MCF 10A (cell line): Measurements from ENCODE around the gene CCNY. TPM values are rescaled to one million over a fixed set of nuclear protein-coding genes. Genes with fewer than 3 reads are reported as not detected.

Experiments used
- BruUV-seq: library from RNA; stranded (reverse); fragments of 400-500 nt; replicated peaks from 2 replicates; lab custom pipeline; 2021; lab: Mats Ljungman, UMichigan
- CTCF ChIA-PET: fragments of 300-600 bp; sonication (Branson Sonifier 250); formaldehyde crosslinking; extraction: SDS; loops from one replicate; lab custom pipeline; 2021; ENCODE audit warnings: antibody characterized with exemption, inconsistent platforms; lab: Yijun Ruan, JAX
- POLR2A ChIA-PET: fragments of 300-600, 350-650 bp; sonication (Branson Sonifier 250); formaldehyde crosslinking; extraction: SDS; loops from one replicate; lab custom pipeline; 2020; ENCODE audit warnings: antibody characterized with exemption, inconsistent platforms; lab: Yijun Ruan, JAX
- DNase-seq: peaks from one replicate; pipeline ENCODE4 v3.0.0-alpha.2; 2018; ENCODE audit not compliant: unreplicated experiment
- H3K27ac Mint-ChIP-seq: one replicate; pipeline ENCODE4 v1.8.0; 2022; ENCODE audit warnings: mild to moderate bottlenecking, low read depth, mixed read lengths; ENCODE audit not compliant: unreplicated experiment
- H3K27me3 Mint-ChIP-seq: one replicate; pipeline ENCODE4 v1.8.0; 2022; ENCODE audit warnings: mixed read lengths; ENCODE audit not compliant: insufficient read depth, unreplicated experiment
- H3K36me3 Mint-ChIP-seq: one replicate; pipeline ENCODE4 v1.8.0; 2022; ENCODE audit warnings: mild to moderate bottlenecking, moderate library complexity, mixed read lengths; ENCODE audit not compliant: insufficient read depth, unreplicated experiment
- H3K4me1 Mint-ChIP-seq: one replicate; pipeline ENCODE4 v1.8.0; 2022; ENCODE audit warnings: mixed read lengths; ENCODE audit not compliant: insufficient read depth, unreplicated experiment
- H3K4me3 Mint-ChIP-seq: one replicate; pipeline ENCODE4 v1.8.0; 2022; ENCODE audit warnings: mild to moderate bottlenecking, moderate library complexity, mixed read lengths; ENCODE audit not compliant: unreplicated experiment
- H3K9me3 Mint-ChIP-seq: one replicate; pipeline ENCODE4 v1.8.0; 2022; ENCODE audit warnings: mixed read lengths; ENCODE audit not compliant: unreplicated experiment
- intact Hi-C: fragments of 100-400 bp; cut with micrococcal nuclease; formaldehyde crosslinking; loops from 2 replicates; pipeline ENCODE4 v1.14.1; 2022
- total RNA-seq: library from RNA; stranded (reverse); gene quantifications from 2 replicates; pipeline ENCODE4 v1.2.3, GENCODE V29; 2022
- TF ChIP-seq, protein P1 (sequence below): fragments of 200-600 bp; IDR thresholded peaks from one replicate; pipeline ENCODE4 v1.8.0; 2022; ENCODE audit warnings: antibody characterized with exemption, mild to moderate bottlenecking; ENCODE audit not compliant: unreplicated experiment

Gene CCNY
- total RNA-seq, 1 experiment from 2014 or later: 68.9 TPM

DNA sequence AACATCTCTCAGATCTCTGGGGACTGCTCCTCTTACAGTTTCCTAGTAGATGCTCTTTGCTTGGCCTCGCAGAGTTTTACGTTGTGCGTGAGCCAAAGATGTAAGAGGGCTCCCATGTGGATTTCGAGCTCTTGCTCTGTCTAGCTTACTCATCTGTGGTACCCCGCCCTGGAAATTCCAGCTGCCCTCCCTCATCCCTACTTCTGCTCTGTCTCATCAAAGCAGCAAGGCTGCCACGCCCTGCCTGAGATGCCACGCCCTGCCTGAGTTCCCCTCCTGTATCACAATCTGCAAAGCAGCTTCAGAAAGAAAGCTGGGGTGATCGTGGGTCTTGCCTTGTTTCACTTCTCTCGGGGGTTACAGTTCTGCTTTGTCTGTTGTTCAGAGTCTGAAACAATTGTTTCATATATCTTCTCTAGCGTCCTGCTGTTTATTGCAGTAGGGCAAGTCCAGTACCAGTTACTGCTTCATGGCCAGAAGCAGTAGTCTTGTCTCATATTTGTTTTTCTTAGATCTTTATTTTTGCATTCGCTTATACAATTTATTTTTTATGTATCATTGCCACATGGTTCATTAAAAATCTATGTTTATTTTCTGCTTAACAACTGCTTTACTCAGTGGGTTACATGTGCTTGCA, 36.1 kb upstream of the CCNY start:
- DNase-seq: peak; percentile 56
- Mint-ChIP-seq H3K36me3 (no peaks in the 10 kb centered on the region), H3K27me3 (no peaks in the 10 kb centered on the region), H3K27ac (peak overlapping the region; percentile 8), H3K4me1 (peaks cover 9% of the 10 kb centered on the region), H3K4me3 (peak overlapping the region; percentile 9), H3K9me3 (peaks cover 8% of the 10 kb centered on the region)
- TF ChIP-seq, protein P1, sequence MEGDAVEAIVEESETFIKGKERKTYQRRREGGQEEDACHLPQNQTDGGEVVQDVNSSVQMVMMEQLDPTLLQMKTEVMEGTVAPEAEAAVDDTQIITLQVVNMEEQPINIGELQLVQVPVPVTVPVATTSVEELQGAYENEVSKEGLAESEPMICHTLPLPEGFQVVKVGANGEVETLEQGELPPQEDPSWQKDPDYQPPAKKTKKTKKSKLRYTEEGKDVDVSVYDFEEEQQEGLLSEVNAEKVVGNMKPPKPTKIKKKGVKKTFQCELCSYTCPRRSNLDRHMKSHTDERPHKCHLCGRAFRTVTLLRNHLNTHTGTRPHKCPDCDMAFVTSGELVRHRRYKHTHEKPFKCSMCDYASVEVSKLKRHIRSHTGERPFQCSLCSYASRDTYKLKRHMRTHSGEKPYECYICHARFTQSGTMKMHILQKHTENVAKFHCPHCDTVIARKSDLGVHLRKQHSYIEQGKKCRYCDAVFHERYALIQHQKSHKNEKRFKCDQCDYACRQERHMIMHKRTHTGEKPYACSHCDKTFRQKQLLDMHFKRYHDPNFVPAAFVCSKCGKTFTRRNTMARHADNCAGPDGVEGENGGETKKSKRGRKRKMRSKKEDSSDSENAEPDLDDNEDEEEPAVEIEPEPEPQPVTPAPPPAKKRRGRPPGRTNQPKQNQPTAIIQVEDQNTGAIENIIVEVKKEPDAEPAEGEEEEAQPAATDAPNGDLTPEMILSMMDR: no peak
- ChIA-PET CTCF (interaction anchor here (0.6 to 1.6 kb wide), 5 partner anchors 18 to 247 kb away, joined by 3 to 5 read pairs (median 4); no protein-coding TSS in a partner anchor), POLR2A (interaction anchor here (0.7 to 1.5 kb wide), 5 partner anchors 8 to 193 kb away, joined by 3 to 4 read pairs (median 3); no protein-coding TSS in a partner anchor)
- TSS peak; percentile 94 for BruUV-seq
- intact Hi-C loops: no loop called here

DNA sequence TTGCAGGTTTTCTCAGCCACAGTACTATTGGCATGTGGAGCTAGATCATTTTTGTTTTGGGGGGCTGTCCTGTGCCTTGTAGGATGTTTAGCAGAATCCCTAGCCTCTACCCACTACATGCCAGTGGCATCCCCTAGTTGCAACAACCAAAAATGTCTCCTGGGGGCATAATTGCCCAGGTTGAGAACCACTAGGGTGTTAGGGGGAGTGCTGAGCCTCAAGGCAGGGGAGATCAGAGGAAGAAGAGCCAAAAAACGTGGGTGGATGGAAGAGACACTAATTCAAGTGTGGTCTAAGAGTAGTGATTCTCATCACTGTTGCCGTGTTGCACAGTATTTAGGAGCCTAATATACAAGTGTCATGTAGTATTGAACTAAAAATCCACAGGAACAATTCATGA, 31.7 kb upstream of the CCNY start:
- no peaks in the 10 kb centered on the region for H3K36me3 Mint-ChIP-seq
- no peaks in the 10 kb centered on the region for H3K27me3 Mint-ChIP-seq
- no TSS peak for BruUV-seq
- no peak for DNase-seq
- H3K27ac Mint-ChIP-seq: no peak overlapping the region
- H3K9me3 Mint-ChIP-seq: no peaks in the 10 kb centered on the region
- no peak overlapping the region for H3K4me3 Mint-ChIP-seq
- intact Hi-C loops: no loop called here
- ChIA-PET POLR2A (no interaction called here), CTCF (no interaction called here)
- TF ChIP-seq, protein P1: no peak
- peaks cover 27% of the 10 kb centered on the region for H3K4me1 Mint-ChIP-seq

DNA sequence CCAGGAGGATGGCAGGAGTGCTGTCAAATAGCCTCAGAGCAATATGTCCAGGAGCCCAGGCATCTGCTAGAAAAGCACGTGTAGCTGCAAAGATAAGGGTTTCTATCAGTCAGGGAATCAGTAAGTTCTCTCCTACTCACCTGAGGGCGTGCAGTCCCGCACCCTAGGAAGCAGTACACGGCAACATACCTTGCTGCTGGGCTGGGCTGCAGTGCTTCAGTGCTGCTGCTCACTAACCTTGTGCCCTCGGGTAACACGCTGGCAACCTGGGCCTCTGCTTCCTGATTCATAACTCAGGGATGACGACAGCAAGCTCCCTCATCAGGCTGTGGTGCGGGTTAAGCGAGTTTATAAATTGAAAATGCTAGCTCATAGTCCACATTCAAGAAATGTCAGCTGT, 29.5 kb upstream of the CCNY start:
- Mint-ChIP-seq H3K36me3 (no peaks in the 10 kb centered on the region), H3K27ac (peak overlapping the region; percentile 94), H3K9me3 (no peaks in the 10 kb centered on the region), H3K4me1 (peaks cover 18% of the 10 kb centered on the region), H3K4me3 (peak overlapping the region; percentile 66), H3K27me3 (no peaks in the 10 kb centered on the region)
- ChIA-PET POLR2A (interaction anchor here (0.5 to 4.5 kb wide), 13 partner anchors 10 to 256 kb away, joined by 3 to 19 read pairs (median 4); partner anchors contain the start of genes CCNY and CREM), CTCF (interaction anchor here (0.6 to 1.0 kb wide), 3 partner anchors 21 to 459 kb away, joined by 4 read pairs; no protein-coding TSS in a partner anchor)
- intact Hi-C loops: no loop called here
- BruUV-seq: TSS peak; percentile 36
- TF ChIP-seq, protein P1: no peak
- peak; percentile 79 for DNase-seq

DNA sequence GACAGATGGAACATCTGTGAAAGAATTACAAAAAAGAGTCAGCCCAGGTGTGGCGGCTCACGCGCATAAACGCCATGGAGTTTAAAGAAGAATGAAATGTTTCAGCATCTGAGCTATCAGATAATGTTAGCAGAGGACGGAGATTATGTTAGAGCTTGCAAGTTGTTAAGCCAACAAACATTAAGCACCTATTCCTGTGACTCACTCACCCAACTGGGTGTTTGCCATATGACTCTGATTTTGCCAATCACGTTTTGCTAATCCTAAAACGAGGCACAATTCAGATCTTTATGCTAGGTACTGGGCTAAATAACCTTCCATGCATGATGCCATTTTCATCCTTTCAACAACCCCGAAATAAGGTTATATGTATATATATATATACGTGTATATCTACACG, 29.0 kb upstream of the CCNY start:
- DNase-seq: peak; percentile 78
- TF ChIP-seq, protein P1: no peak
- CTCF ChIA-PET: interaction anchor here (0.9 to 1.0 kb wide), 2 partner anchors 21 to 214 kb away, joined by 4 read pairs; no protein-coding TSS in a partner anchor
- POLR2A ChIA-PET: interaction anchor here (0.5 to 4.5 kb wide), 14 partner anchors 10 to 256 kb away, joined by 3 to 19 read pairs (median 4); partner anchors contain the start of genes CCNY and CREM
- no peaks in the 10 kb centered on the region for H3K9me3 Mint-ChIP-seq
- no peaks in the 10 kb centered on the region for H3K36me3 Mint-ChIP-seq
- H3K4me3 Mint-ChIP-seq: peak overlapping the region; percentile 66
- no peaks in the 10 kb centered on the region for H3K27me3 Mint-ChIP-seq
- H3K4me1 Mint-ChIP-seq: peaks cover 18% of the 10 kb centered on the region
- intact Hi-C loops: no loop called here
- peak overlapping the region; percentile 94 for H3K27ac Mint-ChIP-seq
- BruUV-seq: no TSS peak
